ENCODE results near the gene SERF2. TPM values are rescaled to one million over a fixed set of nuclear protein-coding genes. Genes with fewer than 3 reads are reported as not detected.
A peak's percentile ranks its signal among the peaks of the same experiment; 100 is the strongest.
"Not testable (repeated sequence)": the region's sequence is repeated elsewhere in the genome, so short reads cannot be mapped to it uniquely, and the experiment has no call there.

Gene SERF2
- total and polyA plus RNA-seq, 7 donors, result 471 to 1,648 (median 1,023) TPM

- no peak for TF ChIP-seq CTCF (IDR thresholded peaks at IDR 0.05)
- DNase-seq (peak; percentile 79 to 86), ATAC-seq (no peak)
- intact Hi-C loops (cut with DNase I), result no loop called here
- WGBS, 3 donors, result 3 to 4% (median 3%) methylated on average over 47 to 48 of the region's 48 CpGs
- H3K9me3 ChIP-seq, result no peaks in the 10 kb centered on the region
- H3K4me3 ChIP-seq, result peak within 1 kb of the TSS; percentile 64
- peaks cover 0 to 20% (median 2%) of the 10 kb centered on the region in 3 donors for H3K27me3 ChIP-seq (ENCODE audit: insufficient read depth in 3 of 3, low read length in 2 of 3)
- H3K4me1 ChIP-seq, result peaks cover 20% of the 10 kb centered on the region
- H3K27ac ChIP-seq, result peak within 1 kb of the TSS; percentile 50
- H3K36me3 ChIP-seq (ENCODE audit: insufficient read depth in 1 of 2, low read depth in 1 of 2), result no peaks in the 10 kb centered on the region
These were observed 34.6 kb downstream of the SERF2 start, which contains the start of gene WDR76 for GRCh38 chr15:43826508-43827341. Gene WDR76 (plus strand): TSS chr15:43827002. CDS start chr15:43827033, 31 bp downstream.

GRCh38 chr15:43828061-43828657 is 36.0 kb downstream of the SERF2 start:
- DNase-seq, result no peak
- intact Hi-C loops (cut with DNase I), result no loop called here
- no peak for ATAC-seq
- Histone ChIP-seq H3K36me3 (ENCODE audit: insufficient read depth in 1 of 2, low read depth in 1 of 2) (no peaks in the 10 kb centered on the region), H3K27me3 (ENCODE audit: insufficient read depth in 3 of 3, low read length in 2 of 3) (peaks cover 0 to 20% (median 2%) of the 10 kb centered on the region in 3 donors), H3K4me1 (peaks cover 14% of the 10 kb centered on the region), H3K27ac (no peak overlapping the region), H3K9me3 (no peaks in the 10 kb centered on the region), H3K4me3 (no peak overlapping the region)
- TF ChIP-seq CTCF (IDR thresholded peaks at IDR 0.05), result no peak
- WGBS, 3 donors, result 44 to 50% (median 47%) methylated on average over 6 of the region's 6 CpGs

GRCh38 chr15:43829951-43830540 is 37.9 kb downstream of the SERF2 start:
- H3K9me3 ChIP-seq; H3K4me3 ChIP-seq; DNase-seq; H3K4me1 ChIP-seq; H3K36me3 ChIP-seq (ENCODE audit: insufficient read depth in 1 of 2, low read depth in 1 of 2); ATAC-seq; intact Hi-C loops (cut with DNase I); H3K27ac ChIP-seq: not testable (repeated sequence)
- 95 to 100% (median 97%) methylated on average over 9 of the region's 9 CpGs for WGBS, 3 donors
- peaks cover 0 to 20% (median 2%) of the 10 kb centered on the region in 3 donors for H3K27me3 ChIP-seq (ENCODE audit: insufficient read depth in 3 of 3, low read length in 2 of 3)

GRCh38 chr15:43830691-43831275 is 38.7 kb downstream of the SERF2 start:
- H3K4me1 ChIP-seq; H3K36me3 ChIP-seq (ENCODE audit: insufficient read depth in 1 of 2, low read depth in 1 of 2); H3K4me3 ChIP-seq; H3K9me3 ChIP-seq; H3K27ac ChIP-seq; ATAC-seq; intact Hi-C loops (cut with DNase I); DNase-seq: not testable (repeated sequence)
- 93 to 97% (median 94%) methylated on average over 9 of the region's 9 CpGs for WGBS, 3 donors
- H3K27me3 ChIP-seq (ENCODE audit: insufficient read depth in 3 of 3, low read length in 2 of 3), result peaks cover 0 to 15% (median 2%) of the 10 kb centered on the region in 3 donors

- H3K4me1 ChIP-seq; ATAC-seq; H3K36me3 ChIP-seq (ENCODE audit: insufficient read depth in 1 of 2, low read depth in 1 of 2); H3K4me3 ChIP-seq; H3K27me3 ChIP-seq (ENCODE audit: insufficient read depth in 3 of 3, low read length in 2 of 3); intact Hi-C loops (cut with DNase I); DNase-seq; H3K9me3 ChIP-seq; H3K27ac ChIP-seq: not testable (repeated sequence)
- 87 to 90% (median 90%) methylated on average over 14 of the region's 14 CpGs for WGBS, 3 donors
These were observed 39.5 kb downstream of the SERF2 start for GRCh38 chr15:43831519-43832052.

GRCh38 chr15:43832485-43832884 is 40.4 kb downstream of the SERF2 start:
- H3K4me1 ChIP-seq; H3K27me3 ChIP-seq (ENCODE audit: insufficient read depth in 3 of 3, low read length in 2 of 3); DNase-seq; ATAC-seq; H3K4me3 ChIP-seq; H3K27ac ChIP-seq; H3K36me3 ChIP-seq (ENCODE audit: insufficient read depth in 1 of 2, low read depth in 1 of 2); intact Hi-C loops (cut with DNase I); H3K9me3 ChIP-seq: not testable (repeated sequence)
- WGBS, 3 donors, result 82 to 96% (median 94%) methylated on average over 6 of the region's 6 CpGs
